Adrenal gland (tissue), 12 donors: ENCODE data around the gene GGA1. TPM values are rescaled to one million over a fixed set of nuclear protein-coding genes. Genes with fewer than 3 reads are reported as not detected.

Experiments
- DNase-seq, 7 donors: peaks; one replicate each; pipeline ENCODE4 v3.0.0-alpha.2; 2019 to 2020
- H3K27ac ChIP-seq, 5 donors: fragments of 200-600 bp; sonication (generic) in 4 of 5; 1 replicate in 3 of 5; 2 replicates in 2 of 5; pipeline versions ENCODE4 v1.5.1 to v1.8.0; 2016 to 2020; ENCODE audit warnings: mild to moderate bottlenecking in 1 of 5
- H3K27me3 ChIP-seq: fragments of 200-600 bp; 2 replicates; pipeline ENCODE4 v1.8.0; 2021
- H3K36me3 ChIP-seq, 2 donors: fragments of 200-600 bp; replicated peaks in 1 of 2; 1 replicate in 1 of 2; 2 replicates in 1 of 2; pipeline versions ENCODE4 v1.5.1 to v1.8.0; 2018 to 2022
- H3K4me1 ChIP-seq, 2 donors: fragments of 200-600 bp; replicated peaks in 1 of 2; 1 replicate in 1 of 2; 2 replicates in 1 of 2; pipeline versions ENCODE4 v1.5.1 to v1.8.0; 2018 to 2021
- H3K4me3 ChIP-seq, 4 donors: fragments of 200-600 bp; sonication (generic) in 3 of 4; one replicate each; pipeline ENCODE4 v1.5.1; 2016 to 2018
- H3K9me3 ChIP-seq, 3 donors: fragments of 200-600 bp; sonication (generic) in 1 of 3; replicated peaks in 1 of 3; 1 replicate in 2 of 3; 2 replicates in 1 of 3; pipeline versions ENCODE4 v1.5.1 to v1.8.0; 2016 to 2021
- POLR2A ChIP-seq, 2 donors: fragments of 450-650 bp; IDR thresholded peaks; one replicate each; pipeline ENCODE4 v1.6.1; 2017; ENCODE audit warnings: antibody characterized with exemption in 2 of 2, mild to moderate bottlenecking in 2 of 2, moderate library complexity in 1 of 2
- WGBS, 4 donors: extraction: QIAGEN DNeasy Blood & Tissue Kit in 2 of 4; methylation state at CpG; one replicate each; pipeline versions ENCODE4 v1.1.5 to v1.1.7; 2013 to 2017; 5-methylcytosine and 5-hydroxymethylcytosine counted together
- intact Hi-C, 2 donors: fragments of 100-400 bp; cut with DNase I; formaldehyde crosslinking; loops; one replicate each; pipeline versions ENCODE4 v1.14.1 to v1.15.0; 2022 to 2023
- polyA plus RNA-seq, 3 donors: library from polyadenylated mRNA; stranded (reverse); fragments of 200-250 nt in 2 of 3; fragments of 350-450 nt in 1 of 3; fragmentation: Illumina TruSeq in 1 of 3; extraction: RNeasy Lipid Tissue Mini Kit (QIAGEN cat#74804) in 1 of 3; gene quantifications; one replicate each; pipeline ENCODE4 v1.2.3, GENCODE V29; 2013 to 2014
- total RNA-seq, 9 donors: library from RNA; depleted of rRNA in 4 of 9; stranded (reverse); fragments of >200 nt in 4 of 9; fragments of 120-200 nt in 1 of 9; fragmentation: NEBNext Ultra II Directional in 1 of 9; extraction: Animal tissue kit (Norgen Biotek cat#: 25700) in 1 of 9; gene quantifications; one replicate each; pipeline versions ENCODE4 v1.1.0 to v1.2.4, GENCODE V29; 2013 to 2023
- TF ChIP-seq, protein P1 (sequence below), 6 experiments: fragments of 450-650 bp in 4 of 6; fragments of 200-600 bp in 2 of 6; sonication (generic) in 1 of 6; IDR thresholded peaks; 1 replicate in 5 of 6; 2 replicates in 1 of 6; pipeline versions ENCODE4 v1.5.1 to v1.8.0; 2016 to 2021; ENCODE audit warnings: antibody characterized with exemption in 6 of 6, mild to moderate bottlenecking in 2 of 6, moderate library complexity in 1 of 6
- donor health status: healthy with polysubstance abuse.
- donor health status: Bipolar disorder and iron deficiency.
- donor health status: DM: yes; HTN: yes; CAD: no.
- donor health status: DM: no; HTN: no; CAD: no.
- donor health status: DM: no; HTN: no; CAD: no.
- donor health status: DM: yes; HTN: yes; CAD: no.

The GGA1 gene
- total and polyA plus RNA-seq, 12 donors, result 30.6 to 160 (median 65.6) TPM

DNA sequence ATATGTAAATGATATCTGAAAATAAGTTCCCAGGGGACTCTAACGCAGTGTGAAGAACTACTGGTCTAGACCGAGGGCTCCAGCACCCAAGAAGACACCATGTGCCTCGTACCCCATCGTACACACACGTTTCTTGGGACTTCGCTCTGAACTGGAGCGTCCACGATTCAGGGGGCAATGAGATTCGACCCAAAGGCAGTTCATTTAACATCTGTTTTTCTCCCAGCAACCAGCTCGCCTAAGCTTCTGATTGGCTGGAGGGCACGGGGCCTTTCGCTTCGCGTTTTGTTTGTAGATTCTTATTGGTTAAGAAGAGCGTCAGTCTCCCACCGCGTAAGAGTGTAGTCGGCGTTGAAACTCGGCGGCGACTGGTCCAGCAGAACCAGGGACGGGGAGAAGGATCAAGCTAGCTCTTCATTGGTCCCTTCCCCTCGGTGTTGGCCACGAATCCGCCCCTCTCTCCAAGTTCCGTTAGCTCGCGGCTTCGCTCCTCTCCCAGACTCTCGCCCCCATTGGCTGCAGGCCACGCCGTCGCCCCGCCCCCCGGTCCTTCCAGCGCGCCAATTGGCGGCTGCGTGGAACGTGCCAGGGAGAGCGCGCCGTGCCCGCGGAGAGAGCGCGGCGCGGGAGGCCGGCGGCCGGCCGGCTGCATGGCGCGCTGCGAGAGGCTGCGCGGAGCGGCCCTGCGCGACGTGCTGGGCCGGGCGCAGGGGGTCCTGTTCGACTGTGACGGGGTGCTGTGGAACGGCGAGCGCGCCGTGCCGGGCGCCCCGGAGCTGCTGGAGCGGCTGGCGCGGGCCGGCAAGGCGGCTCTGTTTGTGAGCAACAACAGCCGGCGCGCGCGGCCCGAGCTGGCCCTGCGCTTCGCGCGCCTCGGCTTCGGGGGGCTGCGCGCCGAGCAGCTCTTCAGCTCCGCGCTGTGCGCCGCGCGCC lies 49.8 kb downstream of the GGA1 start, which contains the start of gene PDXP:
TSS of gene PDXP (plus strand) at position 591 of the 933 bp plus-strand sequence. CDS start at position 651, 60 bp downstream.
- peaks cover 0 to 2% of the 10 kb centered on the region in 2 donors for H3K36me3 ChIP-seq
- DNase-seq, result peak; percentile 99 to 100 (median 100)
- TF ChIP-seq, protein P1, sequence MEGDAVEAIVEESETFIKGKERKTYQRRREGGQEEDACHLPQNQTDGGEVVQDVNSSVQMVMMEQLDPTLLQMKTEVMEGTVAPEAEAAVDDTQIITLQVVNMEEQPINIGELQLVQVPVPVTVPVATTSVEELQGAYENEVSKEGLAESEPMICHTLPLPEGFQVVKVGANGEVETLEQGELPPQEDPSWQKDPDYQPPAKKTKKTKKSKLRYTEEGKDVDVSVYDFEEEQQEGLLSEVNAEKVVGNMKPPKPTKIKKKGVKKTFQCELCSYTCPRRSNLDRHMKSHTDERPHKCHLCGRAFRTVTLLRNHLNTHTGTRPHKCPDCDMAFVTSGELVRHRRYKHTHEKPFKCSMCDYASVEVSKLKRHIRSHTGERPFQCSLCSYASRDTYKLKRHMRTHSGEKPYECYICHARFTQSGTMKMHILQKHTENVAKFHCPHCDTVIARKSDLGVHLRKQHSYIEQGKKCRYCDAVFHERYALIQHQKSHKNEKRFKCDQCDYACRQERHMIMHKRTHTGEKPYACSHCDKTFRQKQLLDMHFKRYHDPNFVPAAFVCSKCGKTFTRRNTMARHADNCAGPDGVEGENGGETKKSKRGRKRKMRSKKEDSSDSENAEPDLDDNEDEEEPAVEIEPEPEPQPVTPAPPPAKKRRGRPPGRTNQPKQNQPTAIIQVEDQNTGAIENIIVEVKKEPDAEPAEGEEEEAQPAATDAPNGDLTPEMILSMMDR (IDR thresholded peaks at IDR 0.05), result no peak
- TF ChIP-seq POLR2A (IDR thresholded peaks at IDR 0.05), result peak; percentile 76 to 83
- intact Hi-C loops, result no loop called here
- H3K4me1 ChIP-seq, result peaks cover 31 to 41% of the 10 kb centered on the region in 2 donors
- peak within 1 kb of the TSS in 4 of 5 donors; percentile 49 to 89 (median 80) for H3K27ac ChIP-seq
- peak within 1 kb of the TSS in 3 of 4 donors; percentile 33 to 78 (median 56) for H3K4me3 ChIP-seq
- H3K9me3 ChIP-seq, result no peaks in the 10 kb centered on the region
- H3K27me3 ChIP-seq, result no peaks in the 10 kb centered on the region
- 0 to 1% (median 0%) methylated on average over 14 to 101 of the region's 101 CpGs for WGBS, 4 donors

DNA sequence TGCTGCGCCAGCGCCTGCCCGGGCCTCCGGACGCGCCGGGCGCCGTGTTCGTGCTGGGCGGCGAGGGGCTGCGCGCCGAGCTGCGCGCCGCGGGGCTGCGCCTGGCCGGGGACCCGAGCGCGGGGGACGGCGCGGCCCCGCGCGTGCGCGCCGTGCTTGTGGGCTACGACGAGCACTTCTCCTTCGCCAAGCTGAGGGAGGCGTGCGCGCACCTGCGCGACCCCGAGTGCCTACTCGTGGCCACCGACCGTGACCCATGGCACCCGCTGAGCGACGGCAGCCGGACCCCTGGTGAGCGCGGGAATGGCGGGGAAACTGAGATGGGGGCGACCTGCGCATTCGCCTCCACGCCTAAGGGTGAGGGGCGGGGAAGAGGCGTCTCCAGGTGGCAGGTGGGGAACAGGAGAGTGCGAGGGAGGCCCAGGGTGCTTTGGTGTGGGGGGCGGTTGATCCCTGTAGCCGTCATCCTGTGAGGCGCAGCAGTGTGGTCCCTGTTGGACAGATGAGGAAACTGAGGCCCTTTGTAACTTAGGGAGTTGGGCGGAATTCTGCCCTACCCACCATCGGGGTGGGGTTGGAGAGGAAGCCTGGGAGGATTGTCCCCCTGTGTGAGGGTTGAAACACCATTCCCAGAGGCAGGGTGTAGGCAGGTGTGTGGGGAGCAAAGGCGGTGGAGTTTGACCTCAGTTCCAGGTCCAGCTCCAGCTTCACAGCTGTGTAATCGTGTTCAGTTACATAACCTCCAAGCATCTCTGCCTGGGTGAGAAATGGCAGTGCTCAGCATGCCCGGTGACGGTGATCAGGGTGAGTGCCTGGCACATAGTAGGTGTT lies 50.6 kb downstream of the GGA1 start:
- no peaks in the 10 kb centered on the region for H3K36me3 ChIP-seq
- DNase-seq, result no peak
- H3K4me1 ChIP-seq, result peaks cover 31 to 41% of the 10 kb centered on the region in 2 donors
- 1 to 9% (median 4%) methylated on average over 7 to 68 of the region's 68 CpGs for WGBS, 4 donors
- no peaks in the 10 kb centered on the region for H3K27me3 ChIP-seq
- peak overlapping the region in 3 of 4 donors; percentile 33 to 78 (median 56) for H3K4me3 ChIP-seq
- H3K9me3 ChIP-seq, result no peaks in the 10 kb centered on the region
- peak overlapping the region in 4 of 5 donors; percentile 46 to 89 (median 80) for H3K27ac ChIP-seq
- no peak for TF ChIP-seq POLR2A (IDR thresholded peaks at IDR 0.05)
- TF ChIP-seq, protein P1 (IDR thresholded peaks at IDR 0.05), result no peak
- intact Hi-C loops, result no loop called here

DNA sequence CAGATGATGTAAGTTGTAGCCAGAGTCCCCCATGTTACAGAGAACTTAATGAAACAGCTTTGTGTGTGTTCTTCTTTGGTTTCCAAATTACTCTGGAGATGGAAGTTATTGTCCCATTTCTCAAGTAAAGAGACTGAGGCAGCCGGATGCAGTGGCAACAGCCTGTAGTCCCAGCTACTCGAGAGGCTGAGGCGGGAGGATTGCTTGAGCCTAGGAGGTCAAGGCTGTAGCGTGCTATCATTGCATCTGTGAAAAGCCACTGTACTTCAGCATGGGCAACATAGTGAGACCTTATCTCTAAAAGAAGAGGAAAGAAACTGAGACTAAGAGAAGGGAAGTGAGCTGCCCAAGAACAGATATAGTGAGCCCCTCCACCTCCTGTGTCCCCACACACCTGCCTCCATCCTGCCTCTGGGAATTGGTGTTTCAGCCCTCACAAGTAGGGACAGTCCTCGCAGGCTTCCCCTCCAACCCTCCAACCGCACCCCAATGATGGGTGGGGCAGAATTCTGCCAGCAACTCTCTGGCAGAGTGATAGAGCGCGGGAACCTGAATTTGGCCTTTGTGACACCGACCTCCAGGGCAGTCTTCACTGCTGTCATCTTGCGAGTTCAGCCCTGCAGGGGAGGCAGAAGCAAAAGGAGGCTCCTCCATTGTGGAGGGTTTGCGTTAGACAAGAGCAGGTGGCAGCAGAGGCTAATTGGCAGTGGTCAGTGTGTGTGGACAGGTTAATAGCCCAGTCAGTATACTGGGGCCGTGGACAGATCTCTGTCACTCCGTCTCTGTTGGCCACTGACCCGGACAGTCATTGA lies 51.5 kb downstream of the GGA1 start:
- H3K36me3 ChIP-seq, result no peaks in the 10 kb centered on the region
- H3K9me3 ChIP-seq, result no peaks in the 10 kb centered on the region
- peak overlapping the region in 4 of 5 donors; percentile 46 to 89 (median 76) for H3K27ac ChIP-seq
- peaks cover 31 to 41% of the 10 kb centered on the region in 2 donors for H3K4me1 ChIP-seq
- intact Hi-C loops, result no loop called here
- TF ChIP-seq POLR2A (IDR thresholded peaks at IDR 0.05), result no peak
- TF ChIP-seq, protein P1 (IDR thresholded peaks at IDR 0.05), result no peak
- DNase-seq, result peak in 1 of 7 donors; percentile 17
- H3K4me3 ChIP-seq, result peak overlapping the region in 1 of 4 donors; percentile 78
- 64 to 70% (median 67%) methylated on average over 9 to 14 of the region's 14 CpGs for WGBS, 4 donors
- H3K27me3 ChIP-seq, result no peaks in the 10 kb centered on the region
